OCI-LY1 (cell line): ENCODE results near the gene ARHGEF19.

Experiments used
- CTCF ChIP-seq: fragments of 200-600 bp; sonication (generic), shearing (Covaris generic); IDR thresholded peaks from 2 replicates; pipeline ENCODE4 v1.5.1; 2017; ENCODE audit warnings: mild to moderate bottlenecking, antibody characterized with exemption, low read length, moderate library complexity, mixed read lengths
- EZH2 ChIP-seq: fragments of 200-600 bp; sonication (generic), shearing (Covaris generic); IDR thresholded peaks from 2 replicates; pipeline ENCODE4 v1.8.0; 2017; ENCODE audit warnings: borderline replicate concordance, mixed run types, mild to moderate bottlenecking, antibody characterized with exemption, low read length, moderate library complexity, mixed read lengths

DNA sequence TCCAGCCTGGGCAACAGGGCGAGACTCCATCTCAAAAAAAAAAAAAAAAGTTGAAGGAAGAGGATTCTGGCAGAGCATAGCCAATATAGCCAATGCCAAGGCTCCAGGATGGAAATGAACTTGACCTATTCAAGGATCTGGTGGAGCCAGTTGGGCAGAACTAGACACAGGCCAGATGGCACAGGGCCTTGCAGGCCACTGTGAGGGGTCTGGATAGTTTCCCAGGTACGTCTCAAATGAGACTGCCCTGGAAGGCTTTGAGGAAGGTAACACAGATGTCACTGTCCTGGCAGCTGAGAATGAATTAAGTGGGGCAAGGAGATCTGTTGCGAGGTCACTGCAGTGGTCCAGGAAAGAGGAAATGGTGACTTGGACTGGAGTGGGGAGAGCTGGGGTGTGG lies 12.0 kb upstream of the ARHGEF19 start:
- TF ChIP-seq CTCF = no peak
- TF ChIP-seq EZH2 = no peak
